Thyroid gland (tissue), 4 donors: Measurements from ENCODE around the gene C10orf90.

ENCODE experiments used
- CTCF ChIP-seq, 6 experiments: fragments of 200-600 bp in 3 of 6; fragments of 450-650 bp in 3 of 6; sonication (generic) in 3 of 6; IDR thresholded peaks; one replicate each; pipeline ENCODE4 v1.5.1; 2016 to 2019; ENCODE audit warnings: antibody characterized with exemption in 6 of 6, mild to moderate bottlenecking in 2 of 6, inconsistent platforms in 1 of 6, moderate library complexity in 1 of 6
- POLR2A ChIP-seq, 2 donors: fragments of 450-650 bp; IDR thresholded peaks; one replicate each; pipeline ENCODE4 v1.6.1; 2017; ENCODE audit warnings: antibody characterized with exemption in 2 of 2, mild to moderate bottlenecking in 2 of 2, moderate library complexity in 1 of 2

GRCh38 chr10:126376956-126377355 lies 293.5 kb downstream of the C10orf90 start:
- TF ChIP-seq CTCF (IDR thresholded peaks at IDR 0.05) (no peak), POLR2A (IDR thresholded peaks at IDR 0.05) (no peak)
